ENCODE data around the gene PITPNC1.
"Not testable (repeated sequence)": the region's sequence is repeated elsewhere in the genome, so short reads cannot be mapped to it uniquely, and the experiment has no call there.

DNA sequence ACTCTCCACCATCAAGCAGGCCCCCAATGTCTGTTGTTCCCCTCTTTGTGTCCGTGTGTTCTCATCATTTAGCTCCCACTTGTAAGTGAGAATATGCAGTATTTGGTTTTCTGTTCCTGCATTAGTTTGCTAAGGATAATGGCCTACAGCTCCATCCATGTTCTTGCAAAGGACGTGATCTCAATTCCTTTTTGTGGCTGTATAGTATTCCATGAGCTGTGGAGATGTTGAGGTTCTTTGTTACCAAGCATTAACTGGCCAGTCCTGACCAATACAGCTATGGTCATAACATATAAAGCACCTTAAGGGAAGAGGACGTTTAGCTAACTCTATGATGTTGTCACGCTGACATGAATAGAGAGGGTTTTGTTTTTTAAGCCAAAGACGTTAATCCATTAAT lies 118.5 kb downstream of the PITPNC1 start:
- not testable (repeated sequence) for TF ChIP-seq EZH2 (IDR thresholded peaks at IDR 0.05; ENCODE audit: borderline replicate concordance, low read depth, low read length, poor library complexity, severe bottlenecking)
- TF ChIP-seq, protein P1, sequence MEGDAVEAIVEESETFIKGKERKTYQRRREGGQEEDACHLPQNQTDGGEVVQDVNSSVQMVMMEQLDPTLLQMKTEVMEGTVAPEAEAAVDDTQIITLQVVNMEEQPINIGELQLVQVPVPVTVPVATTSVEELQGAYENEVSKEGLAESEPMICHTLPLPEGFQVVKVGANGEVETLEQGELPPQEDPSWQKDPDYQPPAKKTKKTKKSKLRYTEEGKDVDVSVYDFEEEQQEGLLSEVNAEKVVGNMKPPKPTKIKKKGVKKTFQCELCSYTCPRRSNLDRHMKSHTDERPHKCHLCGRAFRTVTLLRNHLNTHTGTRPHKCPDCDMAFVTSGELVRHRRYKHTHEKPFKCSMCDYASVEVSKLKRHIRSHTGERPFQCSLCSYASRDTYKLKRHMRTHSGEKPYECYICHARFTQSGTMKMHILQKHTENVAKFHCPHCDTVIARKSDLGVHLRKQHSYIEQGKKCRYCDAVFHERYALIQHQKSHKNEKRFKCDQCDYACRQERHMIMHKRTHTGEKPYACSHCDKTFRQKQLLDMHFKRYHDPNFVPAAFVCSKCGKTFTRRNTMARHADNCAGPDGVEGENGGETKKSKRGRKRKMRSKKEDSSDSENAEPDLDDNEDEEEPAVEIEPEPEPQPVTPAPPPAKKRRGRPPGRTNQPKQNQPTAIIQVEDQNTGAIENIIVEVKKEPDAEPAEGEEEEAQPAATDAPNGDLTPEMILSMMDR (conservative IDR thresholded peaks at IDR 0.05; ENCODE audit: low read depth, low read length) = not testable (repeated sequence)

All from A673 (cell line).